GM18870 (cell line): ENCODE measurements around the gene TMEM150C.
"Not testable (repeated sequence)": the region's sequence is repeated elsewhere in the genome, so short reads cannot be mapped to it uniquely, and the experiment has no call there.

Source experiments
- ATAC-seq: cut with Tn5 transposase; IDR thresholded peaks from one replicate; pipeline ENCODE4 v1.9.1; 2021; ENCODE audit warnings: moderate library complexity; ENCODE audit not compliant: unreplicated experiment

TMEM150C gene

DNA sequence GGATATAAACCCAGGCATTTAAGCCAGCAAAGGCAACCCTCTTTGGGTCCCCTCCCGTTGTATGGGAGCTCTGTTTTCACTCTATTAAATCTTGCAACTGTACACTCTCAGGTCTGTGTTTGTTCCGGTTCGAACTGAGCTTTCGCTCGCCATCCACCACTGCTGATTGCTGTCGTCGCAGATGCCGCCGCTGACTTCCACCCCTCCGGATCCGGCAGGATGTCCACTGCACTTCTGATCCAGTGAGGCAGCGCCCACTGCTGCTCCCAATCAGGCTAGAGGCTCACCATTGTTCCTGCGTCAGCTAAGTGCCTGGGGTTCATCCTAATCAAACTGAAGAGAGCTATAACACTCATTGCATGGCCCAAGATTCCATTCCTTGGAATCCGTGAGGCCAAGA lies 82.2 kb downstream of the TMEM150C start:
- ATAC-seq = no peak

GRCh38 chr4:82477469-82477868 lies 84.3 kb downstream of the TMEM150C start:
- ATAC-seq = not testable (repeated sequence)

- not testable (repeated sequence) for ATAC-seq
Observed at GRCh38 chr4:82475931-82476330, 85.9 kb downstream of the TMEM150C start.

DNA sequence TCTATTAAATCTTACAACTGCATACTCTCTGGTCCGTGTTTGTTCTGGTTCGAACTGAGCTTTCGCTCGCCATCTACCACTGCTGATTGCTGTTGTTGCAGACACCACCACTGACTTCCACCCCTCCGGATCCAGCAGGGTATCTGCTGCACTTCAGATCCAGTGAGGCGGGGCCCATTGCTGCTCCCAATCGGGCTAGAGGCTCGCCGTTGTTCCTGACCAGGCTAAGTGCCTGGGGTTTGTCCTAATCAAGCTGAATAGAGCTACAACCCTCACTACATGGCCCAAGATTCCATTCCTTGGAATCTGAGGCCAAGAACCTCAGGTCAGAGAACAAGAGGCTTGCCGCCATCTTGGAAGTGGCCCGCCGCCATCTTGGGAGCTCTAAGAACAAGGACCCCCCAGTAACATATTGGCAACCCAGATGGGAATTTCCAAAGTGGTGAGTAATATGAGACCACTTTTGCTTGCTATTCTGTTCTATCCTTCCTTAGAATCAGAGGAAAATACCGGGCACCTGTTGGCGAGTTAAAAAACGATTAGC lies 88.1 kb downstream of the TMEM150C start:
- ATAC-seq = no peak

DNA sequence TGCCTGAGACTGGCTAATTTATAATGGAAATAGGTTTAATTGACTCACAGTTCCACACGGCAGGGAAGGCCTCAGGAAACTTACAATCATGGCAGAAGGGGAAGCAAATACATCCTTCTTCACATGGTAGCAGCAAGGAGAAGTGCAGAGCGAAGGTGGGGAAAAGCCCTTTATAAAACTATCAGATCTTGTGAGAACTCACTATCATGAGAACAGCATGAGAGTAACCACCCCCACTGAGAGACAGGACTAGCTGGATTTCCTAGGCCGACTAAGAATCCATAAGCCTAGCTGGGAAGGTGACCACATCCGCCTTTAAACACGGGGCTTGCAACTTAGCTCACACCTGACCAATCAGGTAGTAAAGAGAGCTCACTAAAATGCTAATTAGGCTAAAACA lies 88.7 kb downstream of the TMEM150C start:
- not testable (repeated sequence) for ATAC-seq

GRCh38 chr4:82469791-82470345 lies 91.9 kb downstream of the TMEM150C start:
- no peak for ATAC-seq

DNA sequence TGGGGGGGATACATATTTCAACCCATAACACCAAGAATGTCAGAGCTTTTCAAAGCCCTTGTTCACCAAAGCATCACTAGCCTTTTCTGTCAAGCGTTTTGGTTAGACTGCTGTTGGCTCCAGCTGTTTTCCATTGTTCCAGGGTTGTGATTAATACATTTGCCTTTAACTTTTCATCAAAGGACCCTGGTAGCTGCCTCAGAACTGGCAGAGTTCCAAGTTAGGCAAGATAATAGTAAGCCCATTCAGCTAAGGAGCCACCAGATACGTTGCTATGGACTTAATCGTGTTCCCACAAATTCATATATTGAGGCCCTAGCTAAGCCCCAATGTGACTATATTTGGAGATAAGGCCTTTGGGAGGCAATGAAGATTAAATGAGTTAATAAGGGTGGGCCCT lies 94.3 kb downstream of the TMEM150C start:
- no peak for ATAC-seq

DNA sequence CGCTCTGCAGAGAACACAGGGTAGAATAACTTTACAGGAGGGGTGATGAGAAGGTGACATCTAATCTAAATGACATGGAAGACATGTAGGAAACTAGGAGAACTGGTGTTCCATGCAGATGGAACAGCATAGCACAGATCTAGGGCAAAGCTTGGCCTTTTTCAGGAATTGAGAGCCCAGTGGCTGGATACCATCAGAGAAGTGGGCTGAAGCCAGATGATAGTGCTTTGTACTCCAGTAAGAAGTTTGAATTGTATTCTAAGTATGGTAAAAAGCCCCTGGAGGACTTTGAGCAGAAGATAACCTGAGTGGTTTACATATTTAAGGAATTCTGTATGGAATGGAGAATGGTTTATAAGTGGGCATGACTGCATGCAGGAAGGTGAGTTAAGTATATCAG lies 98.6 kb downstream of the TMEM150C start:
- ATAC-seq = no peak

DNA sequence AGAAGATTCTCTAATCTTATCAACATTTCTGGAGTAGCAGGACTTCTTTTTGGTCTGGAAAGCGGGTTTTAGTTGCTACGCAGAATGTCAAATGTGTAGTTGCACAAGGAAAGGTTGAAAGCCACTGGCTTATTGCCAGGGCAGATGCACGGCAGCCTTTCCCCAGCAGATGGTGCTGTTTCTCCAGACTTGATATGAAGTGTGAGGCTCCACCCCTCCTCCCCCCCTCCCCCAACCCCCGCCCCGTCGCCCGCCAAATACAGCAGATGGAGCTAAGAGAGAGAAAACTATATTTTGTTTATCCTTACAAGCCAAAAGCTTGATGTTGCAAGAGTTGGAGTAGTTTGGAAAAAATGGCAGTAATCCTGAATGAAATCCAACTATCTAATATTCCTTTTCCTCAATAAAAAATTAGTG lies 99.4 kb downstream of the TMEM150C start:
- ATAC-seq = no peak

DNA sequence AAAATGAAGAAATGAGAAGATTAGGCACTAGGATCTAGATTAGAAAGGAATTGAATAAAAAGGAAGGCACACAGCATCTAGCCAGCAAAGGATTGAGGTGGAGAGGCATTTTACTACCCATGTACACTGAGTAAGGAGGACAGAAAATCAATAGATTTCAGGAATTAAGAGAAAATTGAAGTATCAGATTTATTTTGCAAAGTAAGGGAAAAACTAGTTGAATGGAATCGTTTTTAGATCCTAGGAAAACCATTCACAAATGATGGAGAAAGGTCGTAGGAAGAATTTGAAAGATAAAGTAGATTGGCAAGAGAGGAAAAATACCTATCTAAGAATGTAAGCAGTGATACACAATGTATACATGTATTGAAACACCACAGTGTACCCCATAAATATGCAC lies 100.1 kb downstream of the TMEM150C start:
- ATAC-seq = no peak

DNA sequence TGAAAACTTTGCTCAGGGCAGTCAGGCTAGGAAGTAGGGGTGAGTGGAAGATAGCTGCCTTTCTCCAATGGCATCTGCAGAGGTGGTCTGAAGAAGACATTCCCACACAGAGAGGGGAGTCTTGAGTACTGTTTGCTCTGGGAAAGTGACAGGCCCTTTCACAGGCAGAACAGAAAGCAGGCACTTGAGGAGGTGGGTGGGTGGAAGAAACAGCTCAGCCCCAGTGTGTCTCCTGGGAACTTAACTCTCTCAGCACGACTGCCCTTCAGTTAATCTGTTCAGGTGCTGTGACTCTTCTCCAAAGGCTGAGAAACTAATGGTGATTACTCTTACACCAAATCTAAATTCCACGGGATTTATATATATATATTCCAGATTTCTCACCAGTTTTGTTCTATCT lies 103.1 kb downstream of the TMEM150C start:
- ATAC-seq = no peak

- ATAC-seq = no peak
Observed at GRCh38 chr4:82457266-82457665, 104.5 kb downstream of the TMEM150C start.

DNA sequence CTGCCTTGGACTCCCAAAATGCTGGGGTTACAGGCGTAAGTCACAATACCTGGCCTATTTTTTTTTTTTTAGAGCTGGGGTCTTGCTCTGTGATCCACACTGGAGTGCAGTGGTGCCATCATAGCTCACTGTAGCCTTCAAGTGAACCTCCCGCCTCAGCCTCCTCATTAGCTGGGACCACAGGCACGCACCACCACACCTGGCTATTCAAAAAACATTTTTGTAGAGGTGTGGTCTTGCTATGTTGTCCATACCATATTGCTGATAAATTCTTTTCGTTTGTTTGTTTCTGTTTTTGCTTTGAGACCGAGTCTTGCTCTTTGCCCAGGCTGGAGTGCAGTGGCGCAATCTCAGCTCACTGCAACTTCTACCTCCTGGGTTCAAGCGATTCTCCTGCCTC lies 109.8 kb downstream of the TMEM150C start:
- no peak for ATAC-seq

DNA sequence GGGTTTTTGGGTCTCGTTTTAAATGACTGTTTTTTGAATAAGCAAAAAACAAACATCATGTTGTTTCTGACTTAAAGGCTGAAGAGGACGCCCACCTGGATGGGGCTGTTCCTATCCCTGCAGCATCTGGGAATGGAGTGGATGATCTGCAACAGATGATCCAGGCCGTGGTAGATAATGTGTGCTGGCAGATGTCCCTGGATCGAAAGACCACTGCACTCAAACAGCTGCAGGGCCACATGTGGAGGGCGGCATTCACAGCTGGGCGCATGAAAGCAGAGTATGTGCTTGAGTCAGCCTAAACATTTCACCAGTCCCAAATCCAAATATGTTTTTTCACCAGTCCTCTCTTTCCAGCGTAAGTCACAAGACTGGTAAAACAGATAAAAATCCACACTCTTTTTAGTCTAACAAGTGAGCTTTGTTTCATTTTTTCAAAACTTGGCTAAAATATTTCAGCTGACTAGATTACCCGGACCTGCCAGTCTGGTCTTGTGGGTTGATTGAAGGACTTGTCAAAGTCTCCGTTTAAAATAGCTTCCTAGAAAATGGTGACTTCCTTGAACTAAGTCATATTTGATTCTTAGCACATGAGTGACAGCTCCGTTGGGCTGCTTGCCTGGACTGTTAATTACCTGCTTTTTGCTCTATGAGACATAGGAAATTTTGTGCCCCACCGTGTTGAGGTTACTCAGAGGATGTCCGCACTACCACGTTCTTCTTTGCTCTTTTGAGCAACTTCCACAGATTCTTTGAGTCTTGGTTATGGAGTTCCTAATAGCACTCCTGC lies 110.6 kb downstream of the TMEM150C start:
- ATAC-seq = no peak

- ATAC-seq = no peak
Observed at GRCh38 chr4:82447886-82448285, 113.9 kb downstream of the TMEM150C start.

DNA sequence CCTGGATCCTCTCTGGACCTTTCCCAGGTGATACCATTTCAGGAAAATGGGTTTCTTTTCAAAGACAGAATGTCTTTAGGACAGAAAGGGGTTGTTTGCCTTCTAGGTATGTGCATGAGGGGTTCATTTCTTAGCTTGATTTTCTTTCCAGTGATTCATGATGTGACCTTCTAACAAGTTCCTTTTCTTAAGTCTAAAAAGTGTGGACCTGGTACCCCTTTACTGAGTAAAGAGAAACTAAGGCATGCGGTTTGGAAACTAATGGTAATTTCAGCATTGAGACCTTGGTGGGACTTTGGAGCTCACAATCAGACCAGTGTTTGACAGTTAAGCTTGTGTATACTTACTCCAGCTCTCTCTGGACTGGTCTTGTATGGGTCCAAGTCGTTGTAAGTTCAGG lies 122.7 kb downstream of the TMEM150C start:
- no peak for ATAC-seq

GRCh38 chr4:82437285-82438005 lies 124.3 kb downstream of the TMEM150C start:
- ATAC-seq = no peak

DNA sequence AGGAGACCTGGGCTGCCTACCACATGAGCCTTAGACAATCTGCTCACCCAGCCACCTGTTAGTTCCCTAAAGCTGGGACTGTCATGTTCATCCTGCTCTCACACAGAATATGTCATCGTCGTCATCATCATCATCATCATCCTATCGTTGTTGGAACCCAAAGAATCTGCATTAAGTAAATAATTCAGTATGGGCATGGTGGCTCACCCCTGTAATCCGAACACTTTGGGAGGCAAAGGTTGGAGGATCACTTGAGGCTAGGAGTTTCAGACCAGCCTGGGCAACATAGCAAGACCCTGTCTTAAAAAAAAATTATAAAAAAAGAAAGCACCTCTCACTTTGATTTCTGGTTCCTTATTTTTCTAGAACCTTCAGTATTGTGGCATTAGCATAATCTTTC lies 125.0 kb downstream of the TMEM150C start:
- ATAC-seq = no peak

GRCh38 chr4:82436130-82436529 lies 125.7 kb downstream of the TMEM150C start:
- no peak for ATAC-seq

DNA sequence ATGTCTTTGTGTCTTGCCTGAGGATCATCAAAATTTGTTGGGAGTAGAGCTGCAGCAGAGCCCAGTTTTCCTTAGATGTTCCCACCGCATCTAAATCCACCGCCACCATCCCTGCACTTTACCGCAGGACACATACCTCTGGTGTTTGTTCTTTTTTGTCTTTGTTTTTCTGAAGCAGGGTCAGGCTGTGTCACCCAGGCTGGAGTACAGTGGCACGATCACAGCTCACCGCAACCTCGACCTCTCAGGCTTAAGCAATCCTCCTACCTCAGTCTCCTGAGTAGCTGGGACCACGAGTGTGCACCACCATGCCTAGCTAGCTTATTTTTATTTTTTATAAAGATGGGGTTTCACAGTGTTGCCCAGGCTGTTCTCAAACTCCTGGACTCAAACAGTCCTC lies 126.8 kb downstream of the TMEM150C start:
- ATAC-seq = no peak

- ATAC-seq = no peak
Observed at GRCh38 chr4:82433791-82434190, 128.0 kb downstream of the TMEM150C start.
